ENCODE measurements around the gene SCRN1. TPM values are rescaled to one million over a fixed set of nuclear protein-coding genes. Genes with fewer than 3 reads are reported as not detected.

The SCRN1 gene
- total and polyA plus RNA-seq, 2 experiments from 2014 or later: 15.2 to 66.7 TPM

DNA sequence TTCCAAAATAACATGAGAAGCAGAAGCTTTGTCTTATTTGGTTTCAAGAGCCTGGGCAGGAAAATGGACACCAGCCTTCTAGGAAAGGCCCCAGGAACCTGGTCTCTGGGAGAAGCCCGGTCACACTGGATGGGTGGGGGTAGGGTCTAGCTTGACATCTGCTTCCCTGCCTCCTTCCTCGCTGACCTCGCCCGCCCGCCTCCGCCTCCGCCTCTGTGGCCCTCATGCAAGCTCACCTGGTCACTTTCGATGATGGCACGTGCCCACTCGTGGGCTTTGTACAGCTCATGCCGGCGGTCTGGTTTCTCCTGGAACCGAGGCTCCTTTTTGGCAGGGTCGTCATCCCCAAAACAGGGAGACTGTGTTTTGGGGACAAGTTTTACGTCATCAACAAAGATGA lies 63.4 kb downstream of the SCRN1 start (continued):
- TF ChIP-seq, protein P1, sequence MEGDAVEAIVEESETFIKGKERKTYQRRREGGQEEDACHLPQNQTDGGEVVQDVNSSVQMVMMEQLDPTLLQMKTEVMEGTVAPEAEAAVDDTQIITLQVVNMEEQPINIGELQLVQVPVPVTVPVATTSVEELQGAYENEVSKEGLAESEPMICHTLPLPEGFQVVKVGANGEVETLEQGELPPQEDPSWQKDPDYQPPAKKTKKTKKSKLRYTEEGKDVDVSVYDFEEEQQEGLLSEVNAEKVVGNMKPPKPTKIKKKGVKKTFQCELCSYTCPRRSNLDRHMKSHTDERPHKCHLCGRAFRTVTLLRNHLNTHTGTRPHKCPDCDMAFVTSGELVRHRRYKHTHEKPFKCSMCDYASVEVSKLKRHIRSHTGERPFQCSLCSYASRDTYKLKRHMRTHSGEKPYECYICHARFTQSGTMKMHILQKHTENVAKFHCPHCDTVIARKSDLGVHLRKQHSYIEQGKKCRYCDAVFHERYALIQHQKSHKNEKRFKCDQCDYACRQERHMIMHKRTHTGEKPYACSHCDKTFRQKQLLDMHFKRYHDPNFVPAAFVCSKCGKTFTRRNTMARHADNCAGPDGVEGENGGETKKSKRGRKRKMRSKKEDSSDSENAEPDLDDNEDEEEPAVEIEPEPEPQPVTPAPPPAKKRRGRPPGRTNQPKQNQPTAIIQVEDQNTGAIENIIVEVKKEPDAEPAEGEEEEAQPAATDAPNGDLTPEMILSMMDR (conservative IDR thresholded peaks at IDR 0.05; ENCODE audit: low read depth in 2 of 2): no peak
- TF ChIP-seq STAT1 (IDR thresholded peaks at IDR 0.05; ENCODE audit: unreplicated experiment): no peak
- no peak for TF ChIP-seq NANOG (IDR thresholded peaks at IDR 0.05; ENCODE audit: borderline replicate concordance)
- TF ChIP-seq, protein P2, sequence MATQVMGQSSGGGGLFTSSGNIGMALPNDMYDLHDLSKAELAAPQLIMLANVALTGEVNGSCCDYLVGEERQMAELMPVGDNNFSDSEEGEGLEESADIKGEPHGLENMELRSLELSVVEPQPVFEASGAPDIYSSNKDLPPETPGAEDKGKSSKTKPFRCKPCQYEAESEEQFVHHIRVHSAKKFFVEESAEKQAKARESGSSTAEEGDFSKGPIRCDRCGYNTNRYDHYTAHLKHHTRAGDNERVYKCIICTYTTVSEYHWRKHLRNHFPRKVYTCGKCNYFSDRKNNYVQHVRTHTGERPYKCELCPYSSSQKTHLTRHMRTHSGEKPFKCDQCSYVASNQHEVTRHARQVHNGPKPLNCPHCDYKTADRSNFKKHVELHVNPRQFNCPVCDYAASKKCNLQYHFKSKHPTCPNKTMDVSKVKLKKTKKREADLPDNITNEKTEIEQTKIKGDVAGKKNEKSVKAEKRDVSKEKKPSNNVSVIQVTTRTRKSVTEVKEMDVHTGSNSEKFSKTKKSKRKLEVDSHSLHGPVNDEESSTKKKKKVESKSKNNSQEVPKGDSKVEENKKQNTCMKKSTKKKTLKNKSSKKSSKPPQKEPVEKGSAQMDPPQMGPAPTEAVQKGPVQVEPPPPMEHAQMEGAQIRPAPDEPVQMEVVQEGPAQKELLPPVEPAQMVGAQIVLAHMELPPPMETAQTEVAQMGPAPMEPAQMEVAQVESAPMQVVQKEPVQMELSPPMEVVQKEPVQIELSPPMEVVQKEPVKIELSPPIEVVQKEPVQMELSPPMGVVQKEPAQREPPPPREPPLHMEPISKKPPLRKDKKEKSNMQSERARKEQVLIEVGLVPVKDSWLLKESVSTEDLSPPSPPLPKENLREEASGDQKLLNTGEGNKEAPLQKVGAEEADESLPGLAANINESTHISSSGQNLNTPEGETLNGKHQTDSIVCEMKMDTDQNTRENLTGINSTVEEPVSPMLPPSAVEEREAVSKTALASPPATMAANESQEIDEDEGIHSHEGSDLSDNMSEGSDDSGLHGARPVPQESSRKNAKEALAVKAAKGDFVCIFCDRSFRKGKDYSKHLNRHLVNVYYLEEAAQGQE (IDR thresholded peaks at IDR 0.05; ENCODE audit: unreplicated experiment): no peak

DNA sequence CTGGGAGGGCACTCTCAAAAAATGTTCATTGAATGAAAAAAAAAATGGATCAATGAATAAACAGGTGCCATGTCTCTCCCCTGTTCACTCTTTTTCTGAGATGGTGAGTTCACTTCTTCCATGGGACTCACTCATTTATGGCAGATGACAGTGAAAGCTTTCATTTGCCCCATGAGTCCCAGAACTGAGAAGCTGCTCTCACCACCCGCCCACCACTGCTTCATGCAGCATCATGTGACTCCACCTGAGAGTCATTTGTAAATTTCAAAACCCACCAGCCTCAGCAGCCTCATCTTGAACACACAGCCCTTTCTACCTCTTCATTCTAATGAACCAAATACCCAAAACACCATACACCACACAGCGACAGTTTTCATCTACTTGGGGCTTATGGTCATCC lies 64.9 kb downstream of the SCRN1 start:
- Histone ChIP-seq H3F3A (replicated peaks; ENCODE audit: low read depth) (no peaks in the 10 kb centered on the region), H3K4me2 (no peak overlapping the region), H3K4me3 (no peak overlapping the region), H3K36me3 (ENCODE audit: insufficient read depth) (peaks cover 4% of the 10 kb centered on the region; the same call in 1 of the 2 replicates), H4K20me1 (replicated peaks; ENCODE audit: insufficient read depth) (peaks cover 15% of the 10 kb centered on the region; the same call in 1 of the 2 replicates), H3K27ac (ENCODE audit: low read depth) (no peak overlapping the region), H3K27me3 (ENCODE audit: insufficient read depth) (no peaks in the 10 kb centered on the region), H3K9me2 (ENCODE audit: insufficient read depth) (no peaks in the 10 kb centered on the region), H3K79me2 (replicated peaks; ENCODE audit: insufficient read depth) (no peaks in the 10 kb centered on the region), H2AFZ (no peak overlapping the region), H3K4me1 (ENCODE audit: insufficient read depth) (no peaks in the 10 kb centered on the region)
- Mint-ChIP-seq H3K4me3 (no peak overlapping the region), H3K36me3 (ENCODE audit: low read depth) (peaks cover 10% of the 10 kb centered on the region; the same call in 2 of the 3 replicates), H3K27ac (no peak overlapping the region), H3K9me3 (no peaks in the 10 kb centered on the region), H3K27me3 (ENCODE audit: insufficient read depth, low read depth, poor library complexity) (peaks cover 2% of the 10 kb centered on the region), H3K4me1 (no peaks in the 10 kb centered on the region; the same call in 1 of the 3 replicates)
- TF ChIP-seq, protein P1 (conservative IDR thresholded peaks at IDR 0.05; ENCODE audit: low read depth in 2 of 2): no peak
- TF ChIP-seq CREB1 (CRISPR knock-in tag; IDR thresholded peaks at IDR 0.05; ENCODE audit: low read depth): no peak
- TF ChIP-seq, protein P3, sequence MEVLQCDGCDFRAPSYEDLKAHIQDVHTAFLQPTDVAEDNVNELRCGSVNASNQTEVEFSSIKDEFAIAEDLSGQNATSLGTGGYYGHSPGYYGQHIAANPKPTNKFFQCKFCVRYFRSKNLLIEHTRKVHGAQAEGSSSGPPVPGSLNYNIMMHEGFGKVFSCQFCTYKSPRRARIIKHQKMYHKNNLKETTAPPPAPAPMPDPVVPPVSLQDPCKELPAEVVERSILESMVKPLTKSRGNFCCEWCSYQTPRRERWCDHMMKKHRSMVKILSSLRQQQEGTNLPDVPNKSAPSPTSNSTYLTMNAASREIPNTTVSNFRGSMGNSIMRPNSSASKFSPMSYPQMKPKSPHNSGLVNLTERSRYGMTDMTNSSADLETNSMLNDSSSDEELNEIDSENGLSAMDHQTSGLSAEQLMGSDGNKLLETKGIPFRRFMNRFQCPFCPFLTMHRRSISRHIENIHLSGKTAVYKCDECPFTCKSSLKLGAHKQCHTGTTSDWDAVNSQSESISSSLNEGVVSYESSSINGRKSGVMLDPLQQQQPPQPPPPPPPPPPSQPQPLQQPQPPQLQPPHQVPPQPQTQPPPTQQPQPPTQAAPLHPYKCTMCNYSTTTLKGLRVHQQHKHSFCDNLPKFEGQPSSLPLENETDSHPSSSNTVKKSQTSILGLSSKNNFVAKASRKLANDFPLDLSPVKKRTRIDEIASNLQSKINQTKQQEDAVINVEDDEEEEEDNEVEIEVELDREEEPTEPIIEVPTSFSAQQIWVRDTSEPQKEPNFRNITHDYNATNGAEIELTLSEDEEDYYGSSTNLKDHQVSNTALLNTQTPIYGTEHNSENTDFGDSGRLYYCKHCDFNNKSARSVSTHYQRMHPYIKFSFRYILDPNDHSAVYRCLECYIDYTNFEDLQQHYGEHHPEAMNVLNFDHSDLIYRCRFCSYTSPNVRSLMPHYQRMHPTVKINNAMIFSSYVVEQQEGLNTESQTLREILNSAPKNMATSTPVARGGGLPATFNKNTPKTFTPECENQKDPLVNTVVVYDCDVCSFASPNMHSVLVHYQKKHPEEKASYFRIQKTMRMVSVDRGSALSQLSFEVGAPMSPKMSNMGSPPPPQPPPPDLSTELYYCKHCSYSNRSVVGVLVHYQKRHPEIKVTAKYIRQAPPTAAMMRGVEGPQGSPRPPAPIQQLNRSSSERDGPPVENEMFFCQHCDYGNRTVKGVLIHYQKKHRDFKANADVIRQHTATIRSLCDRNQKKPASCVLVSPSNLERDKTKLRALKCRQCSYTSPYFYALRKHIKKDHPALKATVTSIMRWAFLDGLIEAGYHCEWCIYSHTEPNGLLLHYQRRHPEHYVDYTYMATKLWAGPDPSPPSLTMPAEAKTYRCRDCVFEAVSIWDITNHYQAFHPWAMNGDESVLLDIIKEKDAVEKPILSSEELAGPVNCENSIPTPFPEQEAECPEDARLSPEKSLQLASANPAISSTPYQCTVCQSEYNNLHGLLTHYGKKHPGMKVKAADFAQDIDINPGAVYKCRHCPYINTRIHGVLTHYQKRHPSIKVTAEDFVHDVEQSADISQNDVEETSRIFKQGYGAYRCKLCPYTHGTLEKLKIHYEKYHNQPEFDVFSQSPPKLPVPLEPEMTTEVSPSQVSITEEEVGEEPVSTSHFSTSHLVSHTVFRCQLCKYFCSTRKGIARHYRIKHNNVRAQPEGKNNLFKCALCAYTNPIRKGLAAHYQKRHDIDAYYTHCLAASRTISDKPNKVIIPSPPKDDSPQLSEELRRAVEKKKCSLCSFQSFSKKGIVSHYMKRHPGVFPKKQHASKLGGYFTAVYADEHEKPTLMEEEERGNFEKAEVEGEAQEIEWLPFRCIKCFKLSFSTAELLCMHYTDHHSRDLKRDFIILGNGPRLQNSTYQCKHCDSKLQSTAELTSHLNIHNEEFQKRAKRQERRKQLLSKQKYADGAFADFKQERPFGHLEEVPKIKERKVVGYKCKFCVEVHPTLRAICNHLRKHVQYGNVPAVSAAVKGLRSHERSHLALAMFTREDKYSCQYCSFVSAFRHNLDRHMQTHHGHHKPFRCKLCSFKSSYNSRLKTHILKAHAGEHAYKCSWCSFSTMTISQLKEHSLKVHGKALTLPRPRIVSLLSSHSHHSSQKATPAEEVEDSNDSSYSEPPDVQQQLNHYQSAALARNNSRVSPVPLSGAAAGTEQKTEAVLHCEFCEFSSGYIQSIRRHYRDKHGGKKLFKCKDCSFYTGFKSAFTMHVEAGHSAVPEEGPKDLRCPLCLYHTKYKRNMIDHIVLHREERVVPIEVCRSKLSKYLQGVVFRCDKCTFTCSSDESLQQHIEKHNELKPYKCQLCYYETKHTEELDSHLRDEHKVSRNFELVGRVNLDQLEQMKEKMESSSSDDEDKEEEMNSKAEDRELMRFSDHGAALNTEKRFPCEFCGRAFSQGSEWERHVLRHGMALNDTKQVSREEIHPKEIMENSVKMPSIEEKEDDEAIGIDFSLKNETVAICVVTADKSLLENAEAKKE (CRISPR knock-in tag; IDR thresholded peaks at IDR 0.05): no peak
- ATAC-seq (no peak), DNase-seq (ENCODE audit: low spot score) (no peak)

Data from GM23338 (cell line).